ENCODE results near the gene CDC5L.

- TF ChIP-seq CTCF (IDR thresholded peaks at IDR 0.05), result no peak
- TF ChIP-seq POLR2A (IDR thresholded peaks at IDR 0.05), result no peak
- no peak for TF ChIP-seq EP300 (IDR thresholded peaks at IDR 0.05)
Observed at GRCh38 chr6:44401138-44401537, 13.6 kb downstream of the CDC5L start.

All from tibial nerve (tissue), 4 donors.